GM18507 (cell line): ENCODE measurements around the gene RRP1.

Experiments used
- DNase-seq: peaks from one replicate; pipeline ENCODE4 v3.0.0; 2011; ENCODE audit warnings: low read depth; ENCODE audit not compliant: insufficient read length; ENCODE audit errors: extremely low spot score
- FAIRE-seq: peaks from 2 replicates; lab custom pipeline; 2011; peaks lifted over from hg19 to GRCh38; lab: Jason Lieb, UNC

The RRP1 gene, protein sequence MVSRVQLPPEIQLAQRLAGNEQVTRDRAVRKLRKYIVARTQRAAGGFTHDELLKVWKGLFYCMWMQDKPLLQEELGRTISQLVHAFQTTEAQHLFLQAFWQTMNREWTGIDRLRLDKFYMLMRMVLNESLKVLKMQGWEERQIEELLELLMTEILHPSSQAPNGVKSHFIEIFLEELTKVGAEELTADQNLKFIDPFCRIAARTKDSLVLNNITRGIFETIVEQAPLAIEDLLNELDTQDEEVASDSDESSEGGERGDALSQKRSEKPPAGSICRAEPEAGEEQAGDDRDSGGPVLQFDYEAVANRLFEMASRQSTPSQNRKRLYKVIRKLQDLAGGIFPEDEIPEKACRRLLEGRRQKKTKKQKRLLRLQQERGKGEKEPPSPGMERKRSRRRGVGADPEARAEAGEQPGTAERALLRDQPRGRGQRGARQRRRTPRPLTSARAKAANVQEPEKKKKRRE

DNA sequence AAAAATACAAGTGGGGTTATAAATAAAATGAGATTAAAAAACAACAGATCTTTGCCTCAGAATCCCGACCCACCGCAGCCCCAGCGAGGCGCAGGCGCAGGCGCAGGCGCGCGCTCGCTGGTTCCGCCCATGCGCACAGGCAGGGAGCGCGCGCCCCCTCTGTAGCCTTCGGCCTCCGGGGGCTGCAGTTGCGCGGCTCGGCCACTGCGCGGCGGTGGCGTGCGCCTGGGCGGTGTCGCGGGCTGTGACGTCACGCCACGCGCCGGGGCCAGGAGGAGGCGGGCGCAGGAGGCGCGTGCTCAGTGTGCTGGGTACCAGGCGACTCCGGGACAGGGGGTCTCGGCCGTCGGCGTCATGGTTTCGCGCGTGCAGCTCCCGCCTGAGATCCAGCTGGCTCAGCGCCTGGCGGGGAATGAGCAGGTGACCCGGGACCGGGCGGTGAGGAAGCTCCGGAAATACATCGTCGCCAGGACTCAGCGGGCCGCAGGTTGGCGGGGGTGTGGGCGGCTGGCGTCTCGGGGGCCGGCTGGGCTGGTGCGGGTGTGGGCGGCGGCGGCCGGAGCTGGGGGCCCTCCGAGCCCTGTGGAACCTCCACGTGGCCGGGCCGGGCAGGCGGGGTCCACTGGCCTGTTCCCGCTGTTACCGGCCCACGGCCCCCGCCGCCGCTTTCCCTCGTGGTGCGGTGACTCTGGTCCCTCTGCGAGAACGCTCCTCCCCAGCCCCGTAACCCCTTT is at the start of gene RRP1:
Gene RRP1, plus strand, starts transcription at position 302 of the 734 bp plus-strand sequence. Its CDS starts 53 bp downstream, at position 355.
- FAIRE-seq (peak; percentile 85), DNase-seq (peak; percentile 98)

DNA sequence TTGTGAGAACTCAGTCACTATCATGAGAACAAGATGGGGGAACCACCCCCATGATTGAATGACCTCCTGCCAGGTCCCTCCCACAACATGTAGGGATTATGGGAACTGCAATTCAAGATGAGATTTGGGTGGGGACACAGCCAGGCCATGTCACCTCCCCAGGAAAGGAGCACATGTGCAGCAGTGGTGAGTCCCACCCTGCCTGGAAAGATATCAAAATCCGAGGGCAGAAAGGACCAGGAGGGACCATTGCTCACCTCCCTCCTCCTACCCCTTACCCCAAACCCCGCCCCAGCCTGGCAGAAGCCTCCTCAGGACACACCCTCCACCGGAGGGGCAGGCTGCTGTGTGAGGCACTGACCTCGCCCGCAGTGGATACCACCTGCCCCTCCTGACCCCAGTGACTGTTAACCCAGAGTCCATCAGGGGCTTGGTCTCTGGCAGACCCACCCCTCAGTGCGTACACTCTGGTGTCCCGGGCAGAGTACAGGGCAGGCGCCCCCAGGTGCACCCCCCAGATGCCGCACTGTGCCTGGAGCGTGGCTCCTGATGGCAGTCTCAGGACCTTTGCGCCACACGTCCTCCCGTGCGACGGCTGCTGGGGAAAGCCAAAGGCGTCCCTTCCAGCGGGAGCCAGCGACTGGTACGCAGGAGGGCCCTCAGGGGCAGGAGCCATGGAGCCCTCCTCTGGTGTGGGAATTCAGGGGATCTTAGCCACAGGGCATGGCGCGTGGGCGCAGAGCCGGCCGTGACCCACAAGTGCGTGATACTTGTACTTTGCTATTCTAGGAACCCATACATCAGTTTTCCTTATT is 49.5 kb upstream of the RRP1 start:
- no peak for FAIRE-seq
- DNase-seq, result no peak

DNA sequence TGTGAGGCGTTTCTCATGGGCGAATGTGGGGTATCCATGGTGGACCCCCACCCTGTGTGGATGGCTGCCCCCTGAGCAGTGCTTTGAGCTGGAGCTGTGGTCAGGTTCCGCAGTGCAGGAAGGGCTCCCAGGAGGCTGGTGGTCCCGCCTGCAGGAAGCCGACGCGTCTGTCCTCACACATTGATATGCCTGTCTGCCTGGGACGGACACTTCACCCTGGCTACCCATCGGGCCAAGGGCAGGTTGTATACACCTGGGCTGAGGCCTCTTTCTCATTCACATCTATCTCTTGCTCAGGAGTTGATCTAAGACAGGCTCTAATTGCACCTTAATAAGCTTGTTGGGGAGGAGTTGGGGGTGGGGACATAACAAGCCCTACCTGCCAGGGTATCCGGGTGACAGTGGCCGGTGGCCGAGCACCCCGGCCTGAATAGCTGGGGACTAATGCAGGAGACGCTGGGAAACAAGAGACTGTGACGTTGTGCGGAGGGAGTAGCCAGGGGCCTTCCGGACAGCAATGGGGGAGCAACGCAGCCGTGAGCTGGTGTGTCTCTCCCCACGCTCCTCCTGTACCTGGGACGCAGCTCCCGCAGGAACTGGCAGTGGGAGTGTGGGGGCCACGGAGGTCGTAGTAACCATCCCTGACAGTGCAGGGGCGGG is 48.8 kb upstream of the RRP1 start:
- no peak for FAIRE-seq
- DNase-seq, result no peak

DNA sequence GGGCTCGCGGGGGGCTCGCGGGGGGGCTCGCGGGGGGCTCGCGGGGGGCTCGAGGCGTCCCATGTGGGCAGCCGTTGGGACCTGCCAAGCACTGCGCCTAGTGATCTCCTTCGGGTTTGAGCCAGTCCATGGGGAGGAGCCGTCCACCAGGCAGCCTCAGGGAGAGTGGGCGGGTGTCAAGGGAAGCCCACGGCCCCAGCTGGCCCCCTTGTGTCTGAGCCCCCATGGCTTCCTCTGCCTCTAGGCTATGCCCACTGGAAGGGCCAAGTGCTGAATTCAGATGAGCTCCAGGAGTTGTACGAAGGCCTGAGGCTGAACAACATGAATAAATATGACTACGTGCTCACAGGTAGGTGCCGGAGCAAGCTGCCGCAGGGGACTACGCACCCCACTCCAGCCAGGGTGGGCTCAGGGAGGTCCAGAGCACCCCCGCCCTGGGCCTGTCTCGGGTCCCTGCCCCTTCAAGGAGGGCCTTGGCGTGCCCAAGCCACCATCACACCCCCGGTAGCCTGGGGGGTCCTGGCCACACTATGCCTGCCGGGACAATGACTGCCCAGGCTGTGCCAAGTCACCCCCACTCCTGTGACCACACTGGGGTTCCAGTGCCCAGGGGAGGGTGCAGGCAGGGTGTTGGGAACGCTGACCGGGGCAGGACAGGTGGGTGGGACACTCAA is 47.8 kb upstream of the RRP1 start:
- FAIRE-seq (no peak), DNase-seq (no peak)

DNA sequence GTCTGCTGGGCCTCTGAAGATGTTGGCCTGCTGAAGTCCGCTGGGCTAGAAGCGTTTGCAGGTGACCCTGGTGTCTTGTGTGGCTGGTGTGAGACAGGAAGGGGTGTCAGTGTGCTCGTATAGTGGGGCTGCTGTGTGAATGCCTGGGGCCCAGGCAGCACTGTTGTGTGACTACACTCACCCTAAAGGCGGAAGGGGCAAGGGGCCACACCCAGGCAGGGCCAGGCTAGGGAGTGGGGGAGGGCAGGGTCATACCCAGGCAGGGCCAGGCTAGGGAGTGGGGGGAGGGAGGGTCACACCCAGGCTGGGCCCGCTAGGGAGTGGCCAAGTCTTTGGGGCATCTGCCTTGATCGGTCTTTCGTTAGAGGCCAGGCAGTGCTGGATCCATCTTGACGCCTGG is 45.4 kb upstream of the RRP1 start:
- DNase-seq, result no peak
- FAIRE-seq, result no peak

DNA sequence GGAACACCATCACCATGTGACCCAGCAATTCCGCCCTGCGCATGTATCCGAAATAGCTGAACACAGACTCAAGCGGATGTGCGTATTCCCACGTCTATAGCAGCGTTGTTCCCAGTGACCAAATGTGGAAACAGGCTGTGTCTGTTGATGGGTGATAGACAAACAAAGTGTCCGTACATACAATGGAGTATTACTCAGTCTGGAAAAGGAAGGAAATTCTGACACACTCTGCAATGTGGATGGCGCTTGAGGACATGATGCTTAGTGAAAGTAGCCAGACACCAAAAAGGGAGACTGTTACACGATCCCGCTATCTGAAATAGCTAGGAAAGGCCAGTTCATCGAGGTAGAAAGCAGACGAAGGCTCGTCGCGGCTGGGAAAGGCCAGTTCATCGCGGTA is 44.7 kb upstream of the RRP1 start:
- DNase-seq, result no peak
- no peak for FAIRE-seq

DNA sequence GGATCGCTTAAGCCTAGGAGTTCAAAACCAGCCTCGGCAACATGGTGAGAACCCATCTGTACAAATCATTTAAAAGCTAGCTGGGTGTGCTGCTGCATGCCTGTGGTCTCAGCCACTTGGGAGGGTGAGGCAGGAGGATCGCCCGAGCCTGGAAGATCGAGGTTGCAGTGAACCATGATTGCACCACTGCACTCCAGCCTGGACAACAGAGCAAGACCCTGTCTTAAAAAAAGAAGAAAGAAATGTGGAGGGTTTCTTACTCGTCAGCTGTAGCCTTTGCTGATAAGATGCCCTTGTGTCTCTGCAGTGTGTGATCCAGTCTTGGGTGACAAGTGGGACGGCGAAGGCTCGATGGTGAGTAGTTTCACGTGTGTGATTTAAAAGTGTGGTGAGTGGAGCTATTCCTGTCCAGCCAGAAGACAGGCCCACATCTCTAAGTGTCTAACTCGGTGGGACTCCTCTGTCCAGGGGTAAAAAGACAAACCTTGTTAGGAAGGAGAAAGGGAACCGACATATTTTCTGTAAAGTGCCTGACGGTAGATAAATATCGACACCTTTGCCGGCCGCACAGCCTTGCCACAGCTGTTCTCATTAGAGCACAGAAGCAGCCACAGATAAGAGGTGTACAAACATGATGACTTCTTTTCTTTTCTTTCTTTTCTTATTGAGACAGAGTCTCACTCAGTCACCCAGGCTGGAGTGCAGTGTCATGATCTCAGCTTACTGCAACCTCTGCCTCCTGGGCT is 43.4 kb upstream of the RRP1 start:
- FAIRE-seq (no peak), DNase-seq (no peak)

DNA sequence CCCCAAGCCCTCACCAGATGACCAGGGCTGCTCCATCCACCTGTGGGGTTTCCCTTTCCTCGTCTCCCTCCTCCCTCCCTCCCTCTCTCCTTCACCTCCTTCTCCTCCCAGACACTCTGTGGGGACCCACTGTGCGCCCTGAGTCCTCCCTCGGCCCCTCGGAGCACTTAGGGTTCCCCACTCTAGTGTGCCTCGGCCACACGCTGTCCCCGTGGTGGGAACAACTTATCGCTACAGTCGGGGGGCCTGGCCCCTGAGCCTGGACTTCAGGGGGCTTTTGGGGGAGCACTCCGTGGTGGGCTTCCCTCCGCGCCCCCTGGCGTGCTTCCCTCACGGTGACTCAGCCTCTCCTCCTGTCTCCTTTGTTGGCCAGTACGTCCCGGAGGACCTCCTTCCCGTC is 40.8 kb upstream of the RRP1 start:
- FAIRE-seq, result no peak
- DNase-seq, result no peak

DNA sequence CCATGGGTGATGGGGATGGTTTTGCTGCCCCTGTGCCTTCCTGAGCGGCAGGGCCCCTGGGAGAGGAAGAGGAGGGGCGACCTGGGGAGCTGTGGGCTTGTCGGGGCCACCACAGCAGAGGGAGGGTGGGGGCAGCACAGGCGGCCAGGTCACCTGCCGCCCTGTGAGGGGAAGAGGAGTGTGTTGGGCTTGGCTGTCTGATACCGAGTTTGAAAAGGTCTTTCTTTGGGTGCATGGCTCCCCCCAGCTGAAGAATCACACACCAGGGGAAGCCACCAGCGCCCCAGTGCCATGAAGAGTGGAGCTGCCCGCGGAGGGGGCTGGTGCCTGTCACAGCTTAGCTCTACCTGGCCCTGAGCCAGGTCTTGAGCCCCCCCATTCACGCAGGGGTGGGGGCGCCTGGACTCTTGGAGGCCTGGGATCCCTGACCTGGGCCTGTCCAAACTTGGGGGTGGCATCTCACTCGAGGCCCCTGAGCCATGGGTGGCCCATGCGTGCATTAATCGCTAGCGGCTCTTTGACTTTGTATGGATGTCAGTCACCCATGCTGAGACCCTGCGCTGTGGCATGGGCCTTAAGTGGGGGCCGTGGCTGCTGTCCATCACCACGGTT is 39.6 kb upstream of the RRP1 start:
- FAIRE-seq, result no peak
- no peak for DNase-seq

DNA sequence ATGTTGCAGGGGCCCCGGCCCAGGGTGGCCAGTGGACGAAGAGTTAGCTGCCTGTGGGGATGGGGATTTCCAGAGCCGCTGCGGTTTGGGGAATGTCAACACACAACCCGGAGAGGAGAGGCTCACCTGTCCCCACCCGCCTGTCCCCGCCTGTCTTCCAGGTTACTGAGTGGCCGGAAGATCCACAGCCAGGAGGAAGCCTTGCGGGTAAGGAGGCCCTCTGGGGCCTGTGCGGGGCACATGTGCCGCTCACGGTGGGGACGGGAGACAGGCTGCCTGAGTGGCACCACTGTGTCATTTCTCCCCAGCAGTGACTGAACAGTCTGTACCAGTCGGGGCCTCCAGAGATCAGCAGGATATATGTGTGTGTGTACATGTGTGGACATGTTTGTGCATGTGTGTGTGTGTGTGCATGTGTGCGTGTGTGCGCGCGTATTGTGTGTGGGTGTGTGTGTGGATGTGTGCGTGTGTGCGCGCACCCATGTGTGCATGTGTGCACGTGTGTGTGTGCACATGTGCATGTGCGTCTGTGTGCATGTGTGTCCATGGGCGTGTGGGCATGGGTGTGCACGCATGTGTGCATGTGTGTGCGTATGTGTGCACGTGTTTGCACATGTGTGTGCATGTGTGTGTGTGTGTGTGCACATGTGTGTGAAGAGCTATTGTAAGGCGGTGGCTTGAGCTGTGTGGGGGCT is 38.9 kb upstream of the RRP1 start:
- FAIRE-seq (no peak), DNase-seq (no peak)

DNA sequence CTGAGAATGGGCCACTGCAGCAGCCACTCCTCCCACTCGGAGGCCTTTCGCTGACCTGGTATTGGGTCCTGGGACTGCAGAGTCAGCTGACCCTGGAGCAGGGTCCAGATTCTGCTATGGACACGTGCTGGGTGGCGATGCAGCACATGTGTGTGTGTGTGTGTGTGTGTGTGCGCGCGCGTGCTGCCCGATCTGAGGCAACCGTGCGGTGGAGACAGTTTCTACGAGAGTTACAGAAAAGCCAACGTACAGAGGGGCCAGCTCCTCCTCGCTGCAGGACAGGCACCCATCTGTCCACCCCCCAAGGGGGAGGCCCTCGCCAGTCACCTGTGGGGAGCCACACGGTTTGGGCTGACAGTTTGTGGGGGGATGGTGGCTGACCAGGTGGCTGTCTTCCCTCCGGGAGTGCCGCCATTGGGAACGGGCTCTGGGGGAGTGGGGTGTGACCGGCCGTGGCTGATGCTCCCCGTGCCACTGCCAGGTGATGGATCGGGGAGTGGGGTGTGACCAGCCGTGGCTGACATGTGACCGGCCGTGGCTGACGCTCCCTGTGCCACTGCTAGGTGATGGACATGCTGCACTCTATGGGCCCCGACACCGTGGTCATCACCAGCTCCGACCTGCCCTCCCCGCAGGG is 37.3 kb upstream of the RRP1 start:
- no peak for DNase-seq
- FAIRE-seq, result no peak

DNA sequence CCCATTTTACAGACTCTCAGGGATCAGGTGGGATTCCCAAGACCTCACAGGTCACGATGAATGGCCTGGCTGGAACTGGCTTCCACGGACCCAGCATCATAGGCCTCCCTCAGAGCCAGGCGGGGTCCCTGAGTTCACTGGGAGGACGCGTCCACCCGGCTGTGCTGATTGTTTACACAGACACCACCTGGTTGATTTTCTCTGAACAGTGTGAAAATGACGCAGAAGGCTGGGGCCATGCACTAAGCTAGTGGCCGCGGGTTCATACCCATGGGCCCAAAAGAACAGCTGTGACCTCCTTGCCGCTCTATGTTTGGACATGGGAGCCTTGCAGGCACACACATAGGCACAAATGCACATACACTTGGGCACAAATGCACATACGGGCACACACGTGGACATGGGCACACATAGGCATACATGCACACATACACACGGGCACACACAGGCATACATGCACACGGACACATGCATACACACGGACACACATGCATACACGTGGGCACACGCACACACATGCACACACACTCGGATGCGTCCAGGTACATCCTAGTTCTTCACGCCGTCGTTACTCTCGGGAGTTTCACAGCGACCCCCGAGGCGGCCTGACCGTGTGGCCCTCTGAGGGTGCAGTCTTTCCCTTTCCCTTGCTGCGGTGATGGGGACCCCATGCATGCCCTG is 36.5 kb upstream of the RRP1 start:
- FAIRE-seq (no peak), DNase-seq (no peak)

DNA sequence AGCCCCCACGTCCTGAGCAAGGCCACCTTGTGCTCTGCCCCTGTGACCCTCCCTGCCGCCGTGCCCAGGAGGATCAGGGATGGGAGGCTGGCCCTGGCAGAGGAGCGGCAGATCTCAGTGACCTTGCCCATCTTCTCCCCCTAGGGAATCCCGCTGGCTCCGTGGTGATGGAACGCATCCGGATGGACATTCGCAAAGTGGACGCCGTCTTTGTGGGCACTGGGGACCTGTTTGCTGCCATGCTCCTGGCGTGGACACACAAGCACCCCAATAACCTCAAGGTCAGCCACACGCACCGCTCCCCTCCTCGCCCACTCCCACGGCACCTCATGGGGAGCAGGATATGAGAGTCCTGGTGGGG is 36.0 kb upstream of the RRP1 start:
- DNase-seq (no peak), FAIRE-seq (no peak)

DNA sequence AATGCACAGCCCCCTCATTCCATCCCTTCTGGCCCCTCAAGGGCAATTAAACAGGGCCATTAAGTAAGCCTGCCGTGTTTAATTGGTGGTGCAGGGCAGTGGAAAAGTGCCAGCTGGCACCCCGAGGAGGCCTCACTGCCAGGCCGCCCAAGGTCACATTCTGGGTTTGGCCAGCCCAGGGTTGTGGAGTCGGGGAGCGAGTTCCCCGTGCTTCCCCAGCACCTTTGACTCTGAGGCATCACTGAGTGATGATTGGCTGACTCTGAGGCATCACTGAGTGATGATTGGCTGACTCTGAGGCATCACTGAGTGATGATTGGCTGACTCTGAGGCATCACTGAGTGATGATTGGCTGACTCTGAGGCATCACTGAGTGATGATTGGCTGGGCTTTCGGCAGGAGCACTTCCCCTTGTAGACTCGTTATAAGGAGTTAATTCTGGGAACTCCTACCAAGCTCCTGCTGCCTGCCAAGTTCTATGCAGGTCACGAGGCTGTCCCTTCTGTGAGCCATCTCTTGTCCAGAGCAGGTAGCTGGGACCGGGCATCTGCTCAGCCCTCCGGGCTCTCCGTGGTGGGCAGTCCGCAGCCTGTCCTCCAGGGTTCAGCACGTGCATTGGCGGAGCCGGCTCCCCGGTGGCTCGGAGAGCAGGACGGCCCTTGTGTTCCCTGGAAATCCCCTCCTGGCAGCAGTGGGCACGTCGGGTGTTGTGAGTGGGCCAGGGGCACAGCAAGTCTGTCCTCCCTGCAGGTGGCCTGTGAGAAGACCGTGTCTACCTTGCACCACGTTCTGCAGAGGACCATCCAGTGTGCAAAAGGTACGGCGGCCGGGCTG is 34.2 kb upstream of the RRP1 start:
- no peak for FAIRE-seq
- DNase-seq, result no peak

DNA sequence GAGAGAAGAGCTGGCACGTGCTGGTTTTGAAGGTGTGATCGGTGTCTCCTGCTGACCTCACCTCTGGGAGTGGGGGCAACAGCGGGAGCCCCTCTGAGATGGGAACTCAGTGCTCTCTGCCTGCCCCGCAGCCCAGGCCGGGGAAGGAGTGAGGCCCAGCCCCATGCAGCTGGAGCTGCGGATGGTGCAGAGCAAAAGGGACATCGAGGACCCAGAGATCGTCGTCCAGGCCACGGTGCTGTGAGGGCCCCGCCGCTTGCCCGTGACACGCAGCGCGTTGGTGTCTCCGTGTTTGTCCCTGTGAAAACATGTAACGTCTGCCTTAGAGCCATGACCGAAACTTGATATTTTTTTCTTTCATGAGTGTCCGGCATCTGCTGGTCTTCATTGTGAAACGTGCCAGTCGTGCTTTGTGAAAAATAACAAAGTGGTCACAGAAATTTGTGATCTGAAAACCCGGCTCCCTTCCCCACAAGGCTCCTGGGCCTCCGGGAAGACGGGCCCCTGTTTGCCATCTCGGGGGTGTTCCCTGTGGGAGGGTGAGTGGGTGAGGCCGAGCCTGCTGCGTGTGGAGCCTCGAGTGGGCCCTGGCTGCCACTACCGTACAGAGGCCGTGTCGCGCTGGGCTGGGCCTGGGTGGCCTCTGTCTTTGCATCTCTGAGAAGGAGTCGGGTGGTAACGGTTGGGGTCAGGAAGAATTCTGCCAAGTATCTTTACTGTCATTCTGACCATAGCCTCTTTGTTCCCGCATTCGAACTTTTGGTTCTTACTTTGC is 33.4 kb upstream of the RRP1 start:
- no peak for DNase-seq
- no peak for FAIRE-seq
